Measurements from ENCODE around the gene TBC1D20. TPM values are rescaled to one million over a fixed set of nuclear protein-coding genes. Genes with fewer than 3 reads are reported as not detected.
A peak's percentile ranks its signal among the peaks of the same experiment; 100 is the strongest.

The TBC1D20 gene
- total RNA-seq, 1 experiment from 2014 or later = 24.2 TPM

DNA sequence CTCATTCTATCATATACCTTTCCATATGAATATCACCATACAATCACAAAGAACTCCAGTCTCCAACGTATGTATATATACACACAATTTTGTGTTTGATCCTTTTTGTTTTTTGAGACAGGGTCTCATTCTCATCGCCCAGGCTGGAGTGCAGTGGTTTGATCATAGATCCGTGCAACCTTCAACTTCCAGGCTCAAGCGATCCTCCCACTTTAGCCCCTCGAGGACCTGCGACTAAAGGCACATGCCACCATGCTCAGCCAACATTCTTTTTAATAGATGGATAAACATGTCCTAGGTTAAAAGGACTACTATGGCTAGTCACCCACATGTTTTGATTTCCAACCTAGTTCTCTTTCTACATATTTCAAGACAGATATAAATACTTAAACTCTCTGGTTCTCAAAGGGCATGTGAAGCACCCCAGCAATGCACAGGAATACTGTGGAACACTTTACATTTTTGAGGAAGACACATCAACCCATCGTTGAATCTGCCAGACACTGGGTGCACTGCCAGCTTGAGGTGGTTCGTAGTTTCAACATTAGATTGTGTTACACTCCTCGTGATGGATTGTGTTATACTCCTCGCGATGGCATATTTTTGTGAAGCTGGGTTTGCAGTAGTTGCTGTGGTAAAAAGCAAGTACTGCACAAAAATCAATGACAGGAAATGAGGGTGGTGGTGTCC is 40.9 kb upstream of the TBC1D20 start:
- Histone ChIP-seq H3K4me3 (ENCODE audit: low read length) (no peak overlapping the region), H3K9ac (ENCODE audit: low read length) (no peak overlapping the region), H3K36me3 (ENCODE audit: low read depth, low read length) (peaks cover 78% of the 10 kb centered on the region), H3F3A (ENCODE audit: low read length, unreplicated experiment) (no peaks in the 10 kb centered on the region), H3K27me3 (ENCODE audit: low read length) (no peaks in the 10 kb centered on the region), H3K9me2 (replicated peaks; ENCODE audit: low read length) (no peaks in the 10 kb centered on the region), H3K9me3 (ENCODE audit: low read length) (no peaks in the 10 kb centered on the region), H3K79me2 (ENCODE audit: low read length) (peaks cover 22% of the 10 kb centered on the region), H3K4me2 (ENCODE audit: low read length) (no peak overlapping the region), H2AFZ (ENCODE audit: low read length) (no peak overlapping the region), H3K27ac (ENCODE audit: low read length) (no peak overlapping the region), H4K20me1 (ENCODE audit: low read length) (peaks cover 25% of the 10 kb centered on the region), H3K4me1 (ENCODE audit: insufficient read depth, low read length) (no peaks in the 10 kb centered on the region)
- ChIA-PET CTCF (no interaction called here), POLR2A (ENCODE audit: unreplicated experiment) (no interaction called here)
- TF ChIP-seq, protein P1, sequence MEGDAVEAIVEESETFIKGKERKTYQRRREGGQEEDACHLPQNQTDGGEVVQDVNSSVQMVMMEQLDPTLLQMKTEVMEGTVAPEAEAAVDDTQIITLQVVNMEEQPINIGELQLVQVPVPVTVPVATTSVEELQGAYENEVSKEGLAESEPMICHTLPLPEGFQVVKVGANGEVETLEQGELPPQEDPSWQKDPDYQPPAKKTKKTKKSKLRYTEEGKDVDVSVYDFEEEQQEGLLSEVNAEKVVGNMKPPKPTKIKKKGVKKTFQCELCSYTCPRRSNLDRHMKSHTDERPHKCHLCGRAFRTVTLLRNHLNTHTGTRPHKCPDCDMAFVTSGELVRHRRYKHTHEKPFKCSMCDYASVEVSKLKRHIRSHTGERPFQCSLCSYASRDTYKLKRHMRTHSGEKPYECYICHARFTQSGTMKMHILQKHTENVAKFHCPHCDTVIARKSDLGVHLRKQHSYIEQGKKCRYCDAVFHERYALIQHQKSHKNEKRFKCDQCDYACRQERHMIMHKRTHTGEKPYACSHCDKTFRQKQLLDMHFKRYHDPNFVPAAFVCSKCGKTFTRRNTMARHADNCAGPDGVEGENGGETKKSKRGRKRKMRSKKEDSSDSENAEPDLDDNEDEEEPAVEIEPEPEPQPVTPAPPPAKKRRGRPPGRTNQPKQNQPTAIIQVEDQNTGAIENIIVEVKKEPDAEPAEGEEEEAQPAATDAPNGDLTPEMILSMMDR (conservative IDR thresholded peaks at IDR 0.05; ENCODE audit: low read depth, low read length) = no peak
- no peak for TF ChIP-seq EZH2 (IDR thresholded peaks at IDR 0.05; ENCODE audit: low read length, unreplicated experiment)
- TF ChIP-seq EZH2phosphoT487 (IDR thresholded peaks at IDR 0.05; ENCODE audit: borderline replicate concordance, low read length) = no peak
- no peak for ATAC-seq
- DNase-seq = no peak
- BruUV-seq (replicated peaks) = no TSS peak
- intact Hi-C loops (cut with micrococcal nuclease) = no loop called here

DNA sequence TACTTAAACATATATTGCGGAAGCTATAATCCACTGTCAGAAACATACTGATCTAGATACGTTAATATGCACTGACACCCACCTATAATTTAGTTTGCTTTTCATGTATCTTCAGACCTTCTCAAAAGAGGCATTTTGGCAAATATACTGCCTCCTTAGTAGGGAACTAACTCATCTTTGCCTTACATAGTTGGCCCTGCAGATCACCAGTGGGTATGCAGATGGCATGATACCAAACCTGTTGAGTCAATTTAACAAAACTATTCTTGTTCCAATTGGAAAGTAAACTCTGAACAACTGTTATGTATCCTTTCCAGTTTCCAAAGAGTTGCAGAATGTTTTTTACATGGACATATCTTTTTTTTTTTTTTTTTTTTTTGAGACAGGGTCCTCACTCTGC is 35.6 kb upstream of the TBC1D20 start:
- Histone ChIP-seq H3K9me2 (replicated peaks; ENCODE audit: low read length) (no peaks in the 10 kb centered on the region), H3K4me1 (ENCODE audit: insufficient read depth, low read length) (no peaks in the 10 kb centered on the region), H3K9ac (ENCODE audit: low read length) (no peak overlapping the region), H4K20me1 (ENCODE audit: low read length) (no peaks in the 10 kb centered on the region), H3K9me3 (ENCODE audit: low read length) (no peaks in the 10 kb centered on the region), H3F3A (ENCODE audit: low read length, unreplicated experiment) (no peaks in the 10 kb centered on the region), H3K36me3 (ENCODE audit: low read depth, low read length) (peaks cover 83% of the 10 kb centered on the region), H3K27me3 (ENCODE audit: low read length) (no peaks in the 10 kb centered on the region), H3K79me2 (ENCODE audit: low read length) (no peaks in the 10 kb centered on the region), H3K27ac (ENCODE audit: low read length) (no peak overlapping the region), H3K4me2 (ENCODE audit: low read length) (no peak overlapping the region), H2AFZ (ENCODE audit: low read length) (no peak overlapping the region), H3K4me3 (ENCODE audit: low read length) (no peak overlapping the region)
- DNase-seq (no peak), ATAC-seq (no peak)
- ChIA-PET POLR2A (ENCODE audit: unreplicated experiment) (no interaction called here), CTCF (no interaction called here)
- TF ChIP-seq, protein P1 (conservative IDR thresholded peaks at IDR 0.05; ENCODE audit: low read depth, low read length) = no peak
- TF ChIP-seq EZH2 (IDR thresholded peaks at IDR 0.05; ENCODE audit: low read length, unreplicated experiment) (no peak), EZH2phosphoT487 (IDR thresholded peaks at IDR 0.05; ENCODE audit: borderline replicate concordance, low read length) (no peak)
- intact Hi-C loops (cut with micrococcal nuclease) = no loop called here
- no TSS peak for BruUV-seq (replicated peaks)

DNA sequence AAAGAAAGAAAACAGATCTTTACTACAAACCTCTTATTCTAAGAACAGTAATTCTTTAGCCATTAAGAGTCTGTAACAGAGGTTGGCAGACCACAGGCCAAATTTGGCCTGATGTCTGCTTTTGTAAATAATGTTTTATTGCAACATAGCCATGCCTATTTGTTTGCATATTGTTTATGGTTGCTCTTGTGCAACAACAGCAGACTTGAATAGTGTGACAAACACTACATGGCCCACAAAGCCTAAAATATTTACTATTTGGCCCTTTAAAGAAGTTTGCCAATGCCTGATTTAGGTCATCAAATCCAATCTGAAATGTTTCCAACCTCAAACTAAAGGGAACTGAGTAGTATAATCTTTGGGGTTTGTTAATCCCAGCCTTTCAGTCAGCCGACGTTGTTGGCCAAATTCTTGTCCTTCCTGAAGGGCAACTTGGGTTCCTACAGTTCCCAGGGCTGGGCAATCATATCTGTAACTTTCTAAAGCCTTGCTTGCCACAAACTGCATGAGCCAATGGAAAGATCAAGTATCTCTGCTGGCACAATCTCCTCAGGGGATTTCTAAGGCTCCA is 33.9 kb upstream of the TBC1D20 start:
- H3K9me3 ChIP-seq (ENCODE audit: low read length) = no peaks in the 10 kb centered on the region
- no peak overlapping the region for H3K9ac ChIP-seq (ENCODE audit: low read length)
- no peak overlapping the region for H2AFZ ChIP-seq (ENCODE audit: low read length)
- H3K4me2 ChIP-seq (ENCODE audit: low read length) = no peak overlapping the region
- H3F3A ChIP-seq (ENCODE audit: low read length, unreplicated experiment) = no peaks in the 10 kb centered on the region
- ATAC-seq (no peak; the same call in 1 of the 2 replicates), DNase-seq (peak; percentile 16)
- no peaks in the 10 kb centered on the region for H3K9me2 ChIP-seq (replicated peaks; ENCODE audit: low read length)
- TF ChIP-seq, protein P1 (conservative IDR thresholded peaks at IDR 0.05; ENCODE audit: low read depth, low read length) = no peak
- TF ChIP-seq EZH2 (IDR thresholded peaks at IDR 0.05; ENCODE audit: low read length, unreplicated experiment) (no peak), EZH2phosphoT487 (IDR thresholded peaks at IDR 0.05; ENCODE audit: borderline replicate concordance, low read length) (no peak)
- no peaks in the 10 kb centered on the region for H3K27me3 ChIP-seq (ENCODE audit: low read length)
- H3K27ac ChIP-seq (ENCODE audit: low read length) = no peak overlapping the region
- no peaks in the 10 kb centered on the region for H3K4me1 ChIP-seq (ENCODE audit: insufficient read depth, low read length)
- peaks cover 83% of the 10 kb centered on the region for H3K36me3 ChIP-seq (ENCODE audit: low read depth, low read length)
- ChIA-PET CTCF (no interaction called here), POLR2A (ENCODE audit: unreplicated experiment) (interaction anchor here (0.6 kb wide), 1 partner anchor 28 kb away, joined by 4 read pairs; no protein-coding TSS in a partner anchor)
- intact Hi-C loops (cut with micrococcal nuclease) = no loop called here
- H4K20me1 ChIP-seq (ENCODE audit: low read length) = no peaks in the 10 kb centered on the region
- no TSS peak for BruUV-seq (replicated peaks)
- no peaks in the 10 kb centered on the region for H3K79me2 ChIP-seq (ENCODE audit: low read length)
- no peak overlapping the region for H3K4me3 ChIP-seq (ENCODE audit: low read length)
